CD14-positive monocyte (primary cell): ENCODE data around the gene CASR. TPM values are rescaled to one million over a fixed set of nuclear protein-coding genes. Genes with fewer than 3 reads are reported as not detected.

ENCODE experiments used
- DNase-seq, 3 donors: peaks; one replicate each; pipeline ENCODE4 v3.0.0-alpha.2; 2011 to 2022
- H2AFZ ChIP-seq: 2 replicates; pipeline ENCODE4 v1.6.0; 2012; ENCODE audit warnings: mild to moderate bottlenecking, low read depth, low read length, inconsistent platforms; ENCODE audit not compliant: insufficient read depth, poor library complexity, severe bottlenecking
- H3K27ac ChIP-seq, 2 donors: 1 replicate in 1 of 2; 2 replicates in 1 of 2; pipeline ENCODE4 v1.5.1; 2012 to 2013; ENCODE audit warnings: low read length in 2 of 2, control low read depth in 1 of 2, inconsistent platforms in 1 of 2, low read depth in 1 of 2, mild to moderate bottlenecking in 1 of 2
- H3K27me3 ChIP-seq, 2 donors: one replicate each; pipeline versions ENCODE4 v1.6.0 to v1.6.1; 2011 to 2013; ENCODE audit warnings: low read length in 2 of 2; ENCODE audit not compliant: control insufficient read depth in 2 of 2, insufficient read depth in 2 of 2
- H3K36me3 ChIP-seq, 2 donors: replicated peaks in 1 of 2; 1 replicate in 1 of 2; 2 replicates in 1 of 2; pipeline versions ENCODE4 v1.5.1 to v1.6.1; 2012 to 2013; ENCODE audit warnings: low read length in 2 of 2, control low read depth in 1 of 2, inconsistent platforms in 1 of 2, mild to moderate bottlenecking in 1 of 2; ENCODE audit not compliant: insufficient read depth in 2 of 2, control insufficient read depth in 1 of 2
- H3K4me1 ChIP-seq, 2 donors: 1 replicate in 1 of 2; 2 replicates in 1 of 2; pipeline versions ENCODE4 v1.5.1 to v1.6.1; 2012 to 2013; ENCODE audit warnings: low read length in 2 of 2, control low read depth in 1 of 2, inconsistent platforms in 1 of 2, mild to moderate bottlenecking in 1 of 2, moderate library complexity in 1 of 2; ENCODE audit not compliant: insufficient read depth in 2 of 2, control insufficient read depth in 1 of 2
- H3K4me2 ChIP-seq: replicated peaks from 2 replicates; pipeline ENCODE3; 2012; ENCODE audit warnings: low read length, moderate library complexity, mild to moderate bottlenecking; ENCODE audit not compliant: poor library complexity, severe bottlenecking; ENCODE audit errors: extremely low read depth
- H3K4me3 ChIP-seq, 3 experiments: fragments of 200-600 bp in 1 of 3; sonication (generic) in 1 of 3; replicated peaks in 1 of 3; 1 replicate in 2 of 3; 2 replicates in 1 of 3; pipeline ENCODE4 v1.5.1; 2011 to 2013; ENCODE audit warnings: low read length in 3 of 3, mild to moderate bottlenecking in 3 of 3, control low read depth in 2 of 3, low read depth in 2 of 3, inconsistent platforms in 1 of 3, moderate library complexity in 1 of 3
- H3K79me2 ChIP-seq: 2 replicates; pipeline ENCODE4 v1.6.0; 2012; ENCODE audit warnings: mild to moderate bottlenecking, control low read depth, inconsistent platforms, low read length, moderate library complexity; ENCODE audit not compliant: insufficient read depth
- H3K9ac ChIP-seq: 2 replicates; pipeline ENCODE4 v1.6.0; 2017; ENCODE audit warnings: low read length, mild to moderate bottlenecking; ENCODE audit not compliant: insufficient read depth, poor library complexity, severe bottlenecking
- H3K9me3 ChIP-seq, 2 donors: replicated peaks in 1 of 2; 1 replicate in 1 of 2; 2 replicates in 1 of 2; pipeline versions ENCODE4 v1.5.1 to v1.6.1; 2012 to 2013; ENCODE audit warnings: low read length in 2 of 2, control low read depth in 1 of 2; ENCODE audit not compliant: control insufficient read depth in 1 of 2, insufficient read depth in 1 of 2
- H4K20me1 ChIP-seq: 2 replicates; pipeline ENCODE4 v1.6.0; 2012; ENCODE audit warnings: mild to moderate bottlenecking, low read length, control low read depth, moderate library complexity; ENCODE audit not compliant: insufficient read depth
- H3K27ac Mint-ChIP-seq, 7 donors: one replicate each; pipeline ENCODE4 v1.8.0; 2020; ENCODE audit warnings: mild to moderate bottlenecking in 7 of 7, mixed read lengths in 7 of 7, moderate library complexity in 6 of 7, inconsistent platforms in 2 of 7
- H3K27me3 Mint-ChIP-seq, 3 donors: one replicate each; pipeline ENCODE4 v1.8.0; 2021 to 2022; ENCODE audit warnings: low read depth in 3 of 3, mild to moderate bottlenecking in 3 of 3, mixed read lengths in 3 of 3, moderate library complexity in 3 of 3, inconsistent platforms in 1 of 3
- H3K36me3 Mint-ChIP-seq, 2 donors: one replicate each; pipeline ENCODE4 v1.8.0; 2020; ENCODE audit warnings: mixed read lengths in 2 of 2, inconsistent platforms in 1 of 2, mild to moderate bottlenecking in 1 of 2
- H3K4me1 Mint-ChIP-seq: one replicate; pipeline ENCODE4 v1.8.0; 2020; ENCODE audit warnings: mild to moderate bottlenecking, mixed read lengths
- H3K4me3 Mint-ChIP-seq, 2 donors: one replicate each; pipeline ENCODE4 v1.8.0; 2020; ENCODE audit warnings: mild to moderate bottlenecking in 2 of 2, mixed read lengths in 2 of 2, moderate library complexity in 1 of 2
- H3K9me3 Mint-ChIP-seq, 7 donors: one replicate each; pipeline ENCODE4 v1.8.0; 2020 to 2022; ENCODE audit warnings: mixed read lengths in 7 of 7, mild to moderate bottlenecking in 6 of 7, moderate library complexity in 6 of 7, inconsistent platforms in 2 of 7
- WGBS: methylation state at CpG from one replicate; pipeline ENCODE4 v1.1.5; 2013; ENCODE audit warnings: missing lambda C conversion rate; ENCODE audit not compliant: insufficient coverage; 5-methylcytosine and 5-hydroxymethylcytosine counted together
- intact Hi-C, 2 donors: fragments of 100-400 bp; cut with micrococcal nuclease; formaldehyde crosslinking; loops; one replicate each; pipeline versions ENCODE4 v1.15.0 to v1.15.1; 2023
- polyA plus RNA-seq, 3 donors: library from polyadenylated mRNA; depleted of rRNA in 1 of 3; unstranded in 2 of 3; stranded (reverse) in 1 of 3; fragments of 300-500 nt in 2 of 3; fragments of >200 nt in 1 of 3; fragmentation: Illumina TruSeq in 2 of 3; gene quantifications; 1 replicate in 2 of 3; 2 replicates in 1 of 3; pipeline ENCODE4 v1.2.3, GENCODE V29; 2012 to 2021
- TF ChIP-seq, protein P1 (sequence below): fragments of 200-600 bp; IDR thresholded peaks from one replicate; pipeline ENCODE4 v1.8.0; 2022; ENCODE audit warnings: antibody characterized with exemption, mild to moderate bottlenecking

Gene CASR
- polyA plus RNA-seq, 3 donors, result 0.01 TPM; not detected in 2

DNA sequence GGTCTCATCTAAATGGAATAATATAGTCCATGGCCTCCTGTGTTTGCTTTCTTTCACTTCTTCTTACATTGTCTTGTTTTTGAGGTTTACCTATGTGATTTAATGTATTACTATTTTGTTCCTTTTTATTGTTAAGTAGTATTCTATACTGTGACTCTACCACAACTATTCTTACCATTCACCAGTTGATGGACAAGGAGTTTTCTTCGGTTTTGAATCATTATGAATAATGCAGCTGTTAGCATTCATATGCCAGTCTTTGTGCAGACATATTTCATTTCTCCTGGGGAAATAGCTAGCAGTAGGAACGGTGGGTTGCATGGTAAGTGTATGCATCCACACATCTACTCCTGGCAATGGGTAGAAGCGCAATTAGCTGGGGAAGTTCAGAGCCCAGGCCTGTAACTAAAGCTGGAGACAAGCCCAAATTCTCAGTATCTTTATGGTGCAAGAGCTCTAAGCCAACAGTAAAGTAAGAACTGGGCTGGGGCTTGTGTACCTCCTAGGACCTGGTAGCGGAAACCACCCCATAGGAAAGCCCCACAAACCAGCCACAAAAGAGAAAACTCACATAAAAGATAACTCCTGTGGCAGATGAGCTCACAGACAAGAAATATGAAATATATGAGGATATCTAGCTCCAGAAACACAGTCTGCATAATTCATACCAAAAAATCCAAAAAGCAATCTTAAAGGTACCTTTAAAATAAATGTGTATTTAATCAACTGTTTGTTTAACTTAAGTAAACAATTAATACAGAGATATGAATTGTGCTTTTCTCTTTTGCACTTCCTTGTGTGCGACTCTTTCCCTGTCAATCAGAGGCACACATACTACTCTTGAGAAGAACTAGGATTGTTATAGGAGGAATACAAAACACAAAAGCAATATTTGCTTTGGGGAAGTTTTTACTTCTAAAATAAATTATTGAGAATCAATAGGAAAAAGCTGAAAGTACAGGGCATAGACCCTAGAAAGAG is 138.9 kb downstream of the CASR start:
- DNase-seq, result peak in 1 of 3 donors; percentile 26
- WGBS, result 50% methylated on average over 2 of the region's 5 CpGs
- H3K27me3 ChIP-seq, result no peaks in the 10 kb centered on the region
- intact Hi-C loops, result no loop called here
- peak overlapping the region; percentile 46 for H2AFZ ChIP-seq
- peaks cover 26% of the 10 kb centered on the region for H3K79me2 ChIP-seq
- H3K4me2 ChIP-seq, result no peak overlapping the region
- TF ChIP-seq, protein P1, sequence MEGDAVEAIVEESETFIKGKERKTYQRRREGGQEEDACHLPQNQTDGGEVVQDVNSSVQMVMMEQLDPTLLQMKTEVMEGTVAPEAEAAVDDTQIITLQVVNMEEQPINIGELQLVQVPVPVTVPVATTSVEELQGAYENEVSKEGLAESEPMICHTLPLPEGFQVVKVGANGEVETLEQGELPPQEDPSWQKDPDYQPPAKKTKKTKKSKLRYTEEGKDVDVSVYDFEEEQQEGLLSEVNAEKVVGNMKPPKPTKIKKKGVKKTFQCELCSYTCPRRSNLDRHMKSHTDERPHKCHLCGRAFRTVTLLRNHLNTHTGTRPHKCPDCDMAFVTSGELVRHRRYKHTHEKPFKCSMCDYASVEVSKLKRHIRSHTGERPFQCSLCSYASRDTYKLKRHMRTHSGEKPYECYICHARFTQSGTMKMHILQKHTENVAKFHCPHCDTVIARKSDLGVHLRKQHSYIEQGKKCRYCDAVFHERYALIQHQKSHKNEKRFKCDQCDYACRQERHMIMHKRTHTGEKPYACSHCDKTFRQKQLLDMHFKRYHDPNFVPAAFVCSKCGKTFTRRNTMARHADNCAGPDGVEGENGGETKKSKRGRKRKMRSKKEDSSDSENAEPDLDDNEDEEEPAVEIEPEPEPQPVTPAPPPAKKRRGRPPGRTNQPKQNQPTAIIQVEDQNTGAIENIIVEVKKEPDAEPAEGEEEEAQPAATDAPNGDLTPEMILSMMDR, result no peak
- no peaks in the 10 kb centered on the region for H3K36me3 ChIP-seq
- no peaks in the 10 kb centered on the region for H3K9me3 ChIP-seq
- peaks cover 45% of the 10 kb centered on the region for H3K4me1 Mint-ChIP-seq
- no peak overlapping the region for H3K4me3 Mint-ChIP-seq
- H3K4me1 ChIP-seq, result peaks cover 22 to 31% of the 10 kb centered on the region in 2 donors
- H4K20me1 ChIP-seq, result peaks cover 8% of the 10 kb centered on the region
- H3K27me3 Mint-ChIP-seq, result peaks cover 0 to 2% (median 0%) of the 10 kb centered on the region in 3 donors
- peak overlapping the region in 1 of 2 donors; percentile 32 for H3K27ac ChIP-seq
- peaks cover 0 to 2% of the 10 kb centered on the region in 2 donors for H3K36me3 Mint-ChIP-seq
- H3K9me3 Mint-ChIP-seq, result peaks cover 0 to 4% (median 0%) of the 10 kb centered on the region in 7 donors
- no peak overlapping the region for H3K4me3 ChIP-seq
- no peak overlapping the region for H3K9ac ChIP-seq
- peak overlapping the region in 5 of 7 donors; percentile 2 to 80 (median 45) for H3K27ac Mint-ChIP-seq

DNA sequence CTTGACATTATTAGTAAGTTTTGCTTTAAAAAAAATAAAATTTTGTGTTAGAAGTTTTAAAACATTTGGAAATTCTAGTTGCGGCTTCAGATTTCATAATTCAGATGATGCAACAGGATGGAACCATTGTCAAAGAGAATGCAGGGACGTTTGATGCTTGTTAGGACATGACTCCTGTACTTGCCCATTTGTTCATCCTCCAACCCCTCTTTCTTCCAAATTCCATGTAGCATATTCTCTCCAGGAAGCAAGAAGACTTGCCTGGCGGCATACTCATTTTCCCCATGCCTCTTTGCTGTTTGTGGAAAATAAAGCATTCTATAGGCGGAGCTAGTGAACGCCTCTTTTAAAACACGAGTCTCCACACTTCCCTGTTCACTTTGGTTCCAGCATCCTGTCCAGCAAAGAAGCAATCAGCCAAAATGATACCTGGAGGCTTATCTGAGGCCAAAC is 141.4 kb downstream of the CASR start, which contains the start of gene CSTA:
TSS of gene CSTA (plus strand) at position 378 of the 453 bp plus-strand sequence. CDS start at position 423, 45 bp downstream.
- peak within 1 kb of the TSS; percentile 83 to 95 for H3K4me3 Mint-ChIP-seq
- peaks cover 51% of the 10 kb centered on the region for H3K79me2 ChIP-seq
- DNase-seq, result peak; percentile 67 to 75 (median 70)
- peak within 1 kb of the TSS; percentile 89 to 96 (median 93) for H3K27ac Mint-ChIP-seq
- H3K27me3 ChIP-seq, result no peaks in the 10 kb centered on the region
- H3K36me3 ChIP-seq, result peaks cover 3 to 4% of the 10 kb centered on the region in 2 donors
- H3K36me3 Mint-ChIP-seq, result peaks cover 6 to 11% of the 10 kb centered on the region in 2 donors
- peak within 1 kb of the TSS; percentile 63 for H3K9ac ChIP-seq
- peaks cover 25 to 50% of the 10 kb centered on the region in 2 donors for H3K4me1 ChIP-seq
- peak within 1 kb of the TSS; percentile 90 for H3K4me2 ChIP-seq
- TF ChIP-seq, protein P1, result no peak
- no peaks in the 10 kb centered on the region for H3K27me3 Mint-ChIP-seq
- H3K9me3 Mint-ChIP-seq, result peaks cover 0 to 3% (median 0%) of the 10 kb centered on the region in 7 donors
- H2AFZ ChIP-seq, result peak within 1 kb of the TSS; percentile 80
- no peaks in the 10 kb centered on the region for H3K9me3 ChIP-seq
- H4K20me1 ChIP-seq, result peaks cover 31% of the 10 kb centered on the region
- H3K4me1 Mint-ChIP-seq, result peaks cover 58% of the 10 kb centered on the region
- intact Hi-C loops, result no loop called here
- WGBS, result 8% methylated on average over 2 of the region's 6 CpGs
- H3K27ac ChIP-seq, result peak within 1 kb of the TSS in 1 of 2 donors; percentile 83
- H3K4me3 ChIP-seq, result peak within 1 kb of the TSS; percentile 65 to 97 (median 95)
